NCI-H146 (cell line): Measurements from ENCODE around the gene GABRB3.
"Not testable (repeated sequence)": the region's sequence is repeated elsewhere in the genome, so short reads cannot be mapped to it uniquely, and the experiment has no call there.

Source experiments
- DNase-seq: peaks from one replicate; lab custom pipeline; 2025; lab: John Stamatoyannopoulos, UW

GABRB3 gene

GRCh38 chr15:26736502-26737248 lies 36.2 kb downstream of the GABRB3 start:
- no peak for DNase-seq

GRCh38 chr15:26731965-26732364 lies 40.9 kb downstream of the GABRB3 start:
- no peak for DNase-seq

GRCh38 chr15:26729581-26729980 lies 43.3 kb downstream of the GABRB3 start:
- DNase-seq, result no peak

- DNase-seq, result no peak
These were observed 43.8 kb downstream of the GABRB3 start for GRCh38 chr15:26729030-26729429.

GRCh38 chr15:26724381-26725150 lies 48.3 kb downstream of the GABRB3 start:
- DNase-seq, result no peak

- no peak for DNase-seq
These were observed 50.2 kb downstream of the GABRB3 start for GRCh38 chr15:26722621-26723160.

- DNase-seq, result no peak
These were observed 51.5 kb downstream of the GABRB3 start for GRCh38 chr15:26721232-26721967.

- DNase-seq, result no peak
These were observed 52.3 kb downstream of the GABRB3 start for GRCh38 chr15:26720546-26720945.

- DNase-seq, result not testable (repeated sequence)
These were observed 53.0 kb downstream of the GABRB3 start for GRCh38 chr15:26719866-26720265.

- no peak for DNase-seq
These were observed 56.8 kb downstream of the GABRB3 start for GRCh38 chr15:26716069-26716468.

GRCh38 chr15:26713498-26713897 lies 59.4 kb downstream of the GABRB3 start:
- DNase-seq, result no peak

GRCh38 chr15:26712335-26712734 lies 60.5 kb downstream of the GABRB3 start:
- no peak for DNase-seq

GRCh38 chr15:26711445-26711844 lies 61.4 kb downstream of the GABRB3 start:
- peak; percentile 76 for DNase-seq

GRCh38 chr15:26702381-26702780 lies 70.5 kb downstream of the GABRB3 start:
- DNase-seq, result no peak

- DNase-seq, result no peak
These were observed 74.3 kb downstream of the GABRB3 start for GRCh38 chr15:26698555-26698954.

- DNase-seq, result no peak
These were observed 75.0 kb downstream of the GABRB3 start for GRCh38 chr15:26697913-26698312.

GRCh38 chr15:26691249-26691648 lies 81.6 kb downstream of the GABRB3 start:
- DNase-seq, result no peak

- DNase-seq, result no peak
These were observed 82.1 kb downstream of the GABRB3 start for GRCh38 chr15:26690778-26691177.

GRCh38 chr15:26689462-26689861 lies 83.4 kb downstream of the GABRB3 start:
- DNase-seq, result no peak

- DNase-seq, result no peak
These were observed 86.2 kb downstream of the GABRB3 start for GRCh38 chr15:26686547-26687187.

GRCh38 chr15:26682598-26683164 lies 90.2 kb downstream of the GABRB3 start:
- no peak for DNase-seq

GRCh38 chr15:26679927-26680326 lies 92.9 kb downstream of the GABRB3 start:
- no peak for DNase-seq
